H54 (cell line): ENCODE measurements around the gene C2CD2.

Experiments used
- DNase-seq: peaks from one replicate; pipeline ENCODE4 v3.0.0; 2011; ENCODE audit warnings: low spot score, mixed read lengths; ENCODE audit not compliant: insufficient read length
- FAIRE-seq: peaks from 3 replicates; lab custom pipeline; 2011; peaks lifted over from hg19 to GRCh38; lab: Jason Lieb, UNC
- POLR2A ChIP-seq: IDR thresholded peaks from 2 replicates; pipeline ENCODE4 v1.6.1; 2011; ENCODE audit warnings: low read depth, mild to moderate bottlenecking, low read length

The C2CD2 gene

GRCh38 chr21:41836166-41837015, 117.4 kb downstream of the C2CD2 start:
- no peak for FAIRE-seq
- no peak for TF ChIP-seq POLR2A

GRCh38 chr21:41835711-41836154, 118.1 kb downstream of the C2CD2 start:
- DNase-seq (no peak), FAIRE-seq (no peak)
- TF ChIP-seq POLR2A, result no peak

More at GRCh38 chr21:41836166-41837015, 117.4 kb downstream of the C2CD2 start:
- no peak for DNase-seq
